Measurements from ENCODE around the gene CYB561. TPM values are rescaled to one million over a fixed set of nuclear protein-coding genes. Genes with fewer than 3 reads are reported as not detected.

Gene CYB561
- total and polyA plus RNA-seq, 2 donors (not counting 3 experiments of a cell fraction or from before 2014, with no cell fraction given), result 34.9 to 71.1 TPM

- Histone ChIP-seq H4K20me1 (replicated peaks; ENCODE audit: control insufficient read depth, extremely low read depth, insufficient read depth, low read length) (no peaks in the 10 kb centered on the region), H3K36me3 (ENCODE audit: control insufficient read depth in 2 of 2, extremely low read depth in 1 of 2, insufficient read depth in 2 of 2, low read length in 2 of 2) (peaks cover 0 to 49% of the 10 kb centered on the region in 2 experiments), H3K27me3 (ENCODE audit: control insufficient read depth in 2 of 2, insufficient read depth in 2 of 2, low read length in 2 of 2) (no peaks in the 10 kb centered on the region), H3K9ac (replicated peaks; ENCODE audit: extremely low read depth, insufficient read depth, low read length) (no peak overlapping the region), H3K4me3 (replicated peaks in 1 of 3; ENCODE audit: insufficient read depth in 1 of 3, low read depth in 1 of 3, low read length in 3 of 3) (no peak overlapping the region), H3K79me2 (ENCODE audit: control insufficient read depth, insufficient read depth, low read length) (no peaks in the 10 kb centered on the region), H3K4me2 (ENCODE audit: insufficient read depth, low read length) (no peak overlapping the region), H2AFZ (ENCODE audit: low read depth, low read length) (no peak overlapping the region), H3K4me1 (ENCODE audit: control insufficient read depth, extremely low read depth, insufficient read depth, low read length) (peaks cover 14% of the 10 kb centered on the region), H3K9me1 (replicated peaks; ENCODE audit: control insufficient read depth, extremely low read depth, insufficient read depth, low read length) (no peaks in the 10 kb centered on the region), H3K9me3 (replicated peaks; ENCODE audit: control insufficient read depth, insufficient read depth, low read length) (no peaks in the 10 kb centered on the region), H3K27ac (ENCODE audit: insufficient read depth, low read depth, low read length) (no peak overlapping the region)
- BruUV-seq (replicated peaks), result no TSS peak
- no peak for TF ChIP-seq GATA2 (IDR thresholded peaks at IDR 0.05; ENCODE audit: insufficient read depth, insufficient read length, low read depth, low read length)
- no peak for TF ChIP-seq FOS (IDR thresholded peaks at IDR 0.05; ENCODE audit: borderline replicate concordance, insufficient read depth, low read length)
- intact Hi-C loops (cut with micrococcal nuclease), result no loop called here
- CTCF ChIA-PET, result interaction anchor here (0.7 to 11.1 kb wide), 13 partner anchors 8 to 808 kb away, joined by 3 to 540 read pairs (median 12); partner anchors contain the start of genes CYB561 and KCNH6
- DNase-seq (ENCODE audit: low read depth, low spot score), result no peak
- POLR2A ChIA-PET, result no interaction called here
- dilution Hi-C loops (cut with MboI; ENCODE audit: extremely low pct_ligation_motif_present, low sequenced_read_pairs), result no loop called here
- no peak for FAIRE-seq
These were observed 34.2 kb upstream of the CYB561 start for GRCh38 chr17:63480192-63480784.

- ChIA-PET POLR2A (interaction anchor here (1.0 kb wide), 2 partner anchors 35 to 54 kb away, joined by 3 read pairs; no protein-coding TSS in a partner anchor), CTCF (interaction anchor here (0.6 to 11.1 kb wide), 26 partner anchors 8 to 807 kb away, joined by 3 to 540 read pairs (median 8); partner anchors contain the start of genes CYB561, KCNH6 and MAP3K3)
- H3K9me3 ChIP-seq (replicated peaks; ENCODE audit: control insufficient read depth, insufficient read depth, low read length), result no peaks in the 10 kb centered on the region
These were observed 33.5 kb upstream of the CYB561 start for GRCh38 chr17:63479495-63480184.

More at GRCh38 chr17:63479495-63480184, 33.5 kb upstream of the CYB561 start:
- Histone ChIP-seq H3K4me3 (replicated peaks in 1 of 3; ENCODE audit: insufficient read depth in 1 of 3, low read depth in 1 of 3, low read length in 3 of 3) (no peak overlapping the region), H4K20me1 (replicated peaks; ENCODE audit: control insufficient read depth, extremely low read depth, insufficient read depth, low read length) (no peaks in the 10 kb centered on the region), H3K9ac (replicated peaks; ENCODE audit: extremely low read depth, insufficient read depth, low read length) (no peak overlapping the region), H3K27me3 (ENCODE audit: control insufficient read depth in 2 of 2, insufficient read depth in 2 of 2, low read length in 2 of 2) (no peaks in the 10 kb centered on the region), H3K4me2 (ENCODE audit: insufficient read depth, low read length) (no peak overlapping the region), H3K79me2 (ENCODE audit: control insufficient read depth, insufficient read depth, low read length) (no peaks in the 10 kb centered on the region), H3K4me1 (ENCODE audit: control insufficient read depth, extremely low read depth, insufficient read depth, low read length) (peaks cover 20% of the 10 kb centered on the region), H3K27ac (ENCODE audit: insufficient read depth, low read depth, low read length) (no peak overlapping the region), H2AFZ (ENCODE audit: low read depth, low read length) (no peak overlapping the region), H3K36me3 (ENCODE audit: control insufficient read depth in 2 of 2, extremely low read depth in 1 of 2, insufficient read depth in 2 of 2, low read length in 2 of 2) (peaks cover 0 to 44% of the 10 kb centered on the region in 2 experiments), H3K9me1 (replicated peaks; ENCODE audit: control insufficient read depth, extremely low read depth, insufficient read depth, low read length) (no peaks in the 10 kb centered on the region)
- TF ChIP-seq POLR2A (IDR thresholded peaks at IDR 0.05; ENCODE audit: low read depth, low read length) (no peak), POLR2AphosphoS5 (IDR thresholded peaks at IDR 0.05; ENCODE audit: insufficient read depth, low read depth, low read length) (no peak), EZH2 (IDR thresholded peaks at IDR 0.05; ENCODE audit: borderline replicate concordance, low read depth, low read length, severe bottlenecking) (no peak), FOS (IDR thresholded peaks at IDR 0.05; ENCODE audit: borderline replicate concordance, insufficient read depth, low read length) (no peak), GATA2 (IDR thresholded peaks at IDR 0.05; ENCODE audit: insufficient read depth, insufficient read length, low read depth, low read length) (no peak), JUN (IDR thresholded peaks at IDR 0.05; ENCODE audit: borderline replicate concordance, insufficient read depth, insufficient read length, low read depth) (no peak), MAX (IDR thresholded peaks at IDR 0.05; ENCODE audit: insufficient read depth, insufficient read length) (no peak), MYC (IDR thresholded peaks at IDR 0.05; ENCODE audit: low read depth, low read length) (no peak), CTCF (IDR thresholded peaks at IDR 0.05; ENCODE audit: extremely low read depth in 1 of 2, insufficient read depth in 1 of 2, low read depth in 1 of 2, low read length in 2 of 2) (no peak)
- no TSS peak for BruUV-seq (replicated peaks)
- intact Hi-C loops (cut with micrococcal nuclease), result loop anchor here (1.0 kb wide), 2 partner anchors 54 to 133 kb away; no protein-coding TSS in a partner anchor
- DNase-seq (ENCODE audit: low read depth, low spot score) (no peak), FAIRE-seq (no peak)
- dilution Hi-C loops (cut with MboI; ENCODE audit: extremely low pct_ligation_motif_present, low sequenced_read_pairs), result no loop called here

All from endothelial cell of umbilical vein (primary cell).